Skeletal muscle satellite cell (primary cell): Measurements from ENCODE around the gene RBM7. TPM values are rescaled to one million over a fixed set of nuclear protein-coding genes. Genes with fewer than 3 reads are reported as not detected.

Source experiments
- H3K27me3 ChIP-seq: 2 replicates; pipeline ENCODE4 v1.7.0; 2013; ENCODE audit warnings: low read length; ENCODE audit not compliant: control insufficient read depth, insufficient read depth
- H3K36me3 ChIP-seq: 2 replicates; pipeline ENCODE4 v1.7.0; 2013; ENCODE audit warnings: mild to moderate bottlenecking, control low read depth, low read length; ENCODE audit not compliant: insufficient read depth
- H3K4me1 ChIP-seq: 2 replicates; pipeline ENCODE4 v1.7.0; 2013; ENCODE audit warnings: low read length; ENCODE audit not compliant: control insufficient read depth, insufficient read depth
- H3K4me2 ChIP-seq: 2 replicates; pipeline ENCODE4 v1.7.0; 2013; ENCODE audit warnings: mild to moderate bottlenecking, low read length
- H3K4me3 ChIP-seq: 2 replicates; pipeline ENCODE4 v1.7.0; 2013; ENCODE audit warnings: low read length
- H3K9ac ChIP-seq: 2 replicates; pipeline ENCODE4 v1.7.0; 2013; ENCODE audit warnings: mild to moderate bottlenecking, low read depth, low read length, moderate library complexity
- H3K9me3 ChIP-seq: replicated peaks from 2 replicates; pipeline ENCODE4 v1.7.0; 2013; ENCODE audit warnings: mild to moderate bottlenecking, control low read depth, low read length
- total RNA-seq: library from RNA; depleted of rRNA; stranded (reverse); fragments of >200 nt; gene quantifications from 2 replicates; pipeline ENCODE4 v1.2.3, GENCODE V29; 2012; rRNA removed

RBM7 gene, protein sequence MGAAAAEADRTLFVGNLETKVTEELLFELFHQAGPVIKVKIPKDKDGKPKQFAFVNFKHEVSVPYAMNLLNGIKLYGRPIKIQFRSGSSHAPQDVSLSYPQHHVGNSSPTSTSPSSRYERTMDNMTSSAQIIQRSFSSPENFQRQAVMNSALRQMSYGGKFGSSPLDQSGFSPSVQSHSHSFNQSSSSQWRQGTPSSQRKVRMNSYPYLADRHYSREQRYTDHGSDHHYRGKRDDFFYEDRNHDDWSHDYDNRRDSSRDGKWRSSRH
- total RNA-seq: 25.1 and 26.1 TPM in 2 replicates

DNA sequence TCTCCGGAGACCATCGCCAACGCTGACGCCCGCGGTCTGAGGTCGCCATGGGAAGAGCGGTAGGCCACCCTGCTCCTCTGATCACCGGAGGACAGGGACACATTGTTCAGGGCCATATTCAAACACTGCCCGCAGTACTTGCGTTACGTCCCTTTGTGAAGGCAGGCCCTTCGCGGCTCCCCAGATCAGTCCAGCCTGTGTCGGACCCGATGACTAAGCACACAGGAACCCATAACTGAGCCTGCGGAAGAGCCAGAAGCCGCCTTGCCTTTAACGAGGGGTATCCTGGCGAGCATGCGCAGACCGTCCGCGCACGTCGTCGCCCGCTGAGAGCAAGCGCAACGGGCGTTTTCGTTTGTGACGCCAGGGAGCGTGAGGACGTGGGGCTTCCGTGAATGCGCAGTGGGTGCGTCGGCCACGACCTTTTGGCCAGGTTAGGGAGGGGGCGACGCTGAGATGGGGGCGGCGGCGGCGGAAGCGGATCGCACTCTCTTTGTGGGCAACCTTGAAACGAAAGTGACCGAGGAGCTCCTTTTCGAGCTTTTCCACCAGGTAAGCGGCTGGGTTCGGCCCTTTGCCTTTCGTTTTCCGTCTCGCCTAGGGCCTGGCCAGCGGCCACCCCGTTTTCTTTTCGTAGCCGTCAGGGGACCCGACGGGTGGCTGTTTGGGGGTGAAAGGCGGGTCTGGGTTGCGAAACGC, at the start of gene RBM7, which contains the start of gene C11orf71:
TSS of gene RBM7 (plus strand) at position 451 of the 699 bp plus-strand sequence. CDS start at position 457, 6 bp downstream.
TSS of gene C11orf71 (minus strand) at position 296 of the 699 bp plus-strand sequence. CDS start at position 116, 180 bp downstream.
- Histone ChIP-seq H3K9ac (peak within 1 kb of the TSS; percentile 97), H3K4me1 (peaks cover 33% of the 10 kb centered on the region)

DNA sequence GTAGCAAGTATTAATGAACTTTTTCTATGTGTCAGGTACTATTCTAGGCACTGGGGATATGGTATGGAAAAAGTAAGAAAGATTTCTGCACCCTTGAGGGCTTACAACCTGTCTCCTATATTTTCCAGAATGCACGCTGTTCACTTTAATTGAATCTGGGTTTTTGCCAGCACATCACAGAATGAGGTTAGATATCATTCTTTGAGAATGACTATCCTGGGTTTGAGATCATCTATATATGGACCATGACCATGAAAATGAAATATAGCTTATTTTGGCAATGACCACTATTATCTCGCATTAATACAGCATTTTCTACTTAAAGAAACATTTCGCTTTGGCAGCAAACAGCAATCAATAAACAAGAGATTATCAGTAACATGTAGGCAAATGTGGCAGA, 47.0 kb upstream of the RBM7 start:
- no peaks in the 10 kb centered on the region for H3K9me3 ChIP-seq
- H3K36me3 ChIP-seq: no peaks in the 10 kb centered on the region
- H3K4me2 ChIP-seq: peak overlapping the region; percentile 26
- peaks cover 7% of the 10 kb centered on the region for H3K4me1 ChIP-seq
- H3K4me3 ChIP-seq: no peak overlapping the region
- H3K27me3 ChIP-seq: no peaks in the 10 kb centered on the region
- H3K9ac ChIP-seq: no peak overlapping the region

More for the DNA sequence above, at the start of gene RBM7, which contains the start of gene C11orf71:
- H3K36me3 ChIP-seq: peaks cover 24% of the 10 kb centered on the region
- H3K4me3 ChIP-seq: peak within 1 kb of the TSS; percentile 83
- H3K4me2 ChIP-seq: peak within 1 kb of the TSS; percentile 90
- no peaks in the 10 kb centered on the region for H3K27me3 ChIP-seq
- H3K9me3 ChIP-seq: no peaks in the 10 kb centered on the region

DNA sequence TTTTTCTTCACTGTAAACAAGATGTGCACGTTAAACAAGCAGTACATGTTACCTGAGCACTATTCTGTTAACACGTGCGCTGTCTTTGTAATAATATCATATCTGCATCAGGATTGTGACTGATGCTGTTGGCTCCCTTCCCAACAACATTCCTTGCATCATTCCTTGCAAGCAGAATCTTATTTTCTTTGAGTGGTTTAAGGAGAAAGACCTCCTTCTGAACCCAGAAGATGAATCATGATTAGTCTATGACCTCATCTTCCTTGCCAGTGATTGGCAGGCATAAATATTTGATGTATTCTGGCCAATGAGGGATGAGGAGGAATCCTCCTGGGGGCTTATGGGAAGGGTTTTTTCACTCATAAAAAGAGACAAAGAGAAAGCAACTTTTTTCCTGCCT, 46.4 kb upstream of the RBM7 start:
- Histone ChIP-seq H3K9me3 (no peaks in the 10 kb centered on the region), H3K4me1 (peaks cover 14% of the 10 kb centered on the region), H3K4me2 (peak overlapping the region; percentile 26), H3K27me3 (no peaks in the 10 kb centered on the region), H3K36me3 (no peaks in the 10 kb centered on the region), H3K4me3 (no peak overlapping the region), H3K9ac (no peak overlapping the region)

DNA sequence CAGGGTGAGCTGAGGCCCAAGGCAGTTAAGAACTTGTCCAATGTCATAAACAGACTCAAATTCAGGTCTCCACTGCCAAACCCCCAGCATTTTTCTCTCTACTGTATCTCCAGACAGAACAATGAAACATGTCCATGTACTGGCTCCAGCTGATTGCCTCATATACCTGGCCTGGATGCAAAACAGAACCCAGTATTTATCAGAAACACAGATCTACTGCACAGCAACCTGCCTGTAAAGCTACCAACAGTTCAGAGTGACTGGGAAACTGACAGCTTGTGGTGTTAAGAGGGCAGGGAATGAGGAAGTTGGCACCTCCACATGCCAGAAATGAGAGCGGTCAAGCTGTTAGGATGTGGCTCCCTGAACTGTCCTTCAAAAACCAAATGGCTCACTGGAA, 41.8 kb upstream of the RBM7 start:
- no peak overlapping the region for H3K4me3 ChIP-seq
- no peaks in the 10 kb centered on the region for H3K9me3 ChIP-seq
- H3K4me2 ChIP-seq: no peak overlapping the region
- no peaks in the 10 kb centered on the region for H3K27me3 ChIP-seq
- no peaks in the 10 kb centered on the region for H3K36me3 ChIP-seq
- peak overlapping the region; percentile 8 for H3K9ac ChIP-seq
- H3K4me1 ChIP-seq: peaks cover 23% of the 10 kb centered on the region

DNA sequence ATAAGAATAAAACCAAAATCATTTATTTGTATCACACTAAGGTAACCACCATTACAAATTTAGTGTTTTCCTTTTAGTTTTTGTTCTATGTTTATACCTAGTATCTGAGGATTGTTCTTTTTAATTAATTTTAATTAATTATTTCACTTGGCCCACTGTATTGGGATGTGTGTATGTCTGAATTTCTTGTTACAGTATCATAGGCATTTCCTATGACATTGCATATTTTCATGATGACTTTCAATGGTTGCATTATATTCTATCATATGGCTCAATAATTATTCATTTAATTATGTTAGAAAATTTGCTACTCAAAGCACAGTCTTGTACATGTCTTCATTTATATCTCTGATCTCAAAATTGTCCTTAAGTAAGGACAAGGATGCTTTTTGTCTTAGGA, 41.1 kb upstream of the RBM7 start:
- peaks cover 18% of the 10 kb centered on the region for H3K4me1 ChIP-seq
- H3K9me3 ChIP-seq: no peaks in the 10 kb centered on the region
- no peaks in the 10 kb centered on the region for H3K27me3 ChIP-seq
- H3K4me3 ChIP-seq: no peak overlapping the region
- peak overlapping the region; percentile 41 for H3K9ac ChIP-seq
- H3K36me3 ChIP-seq: no peaks in the 10 kb centered on the region
- peak overlapping the region; percentile 46 for H3K4me2 ChIP-seq

DNA sequence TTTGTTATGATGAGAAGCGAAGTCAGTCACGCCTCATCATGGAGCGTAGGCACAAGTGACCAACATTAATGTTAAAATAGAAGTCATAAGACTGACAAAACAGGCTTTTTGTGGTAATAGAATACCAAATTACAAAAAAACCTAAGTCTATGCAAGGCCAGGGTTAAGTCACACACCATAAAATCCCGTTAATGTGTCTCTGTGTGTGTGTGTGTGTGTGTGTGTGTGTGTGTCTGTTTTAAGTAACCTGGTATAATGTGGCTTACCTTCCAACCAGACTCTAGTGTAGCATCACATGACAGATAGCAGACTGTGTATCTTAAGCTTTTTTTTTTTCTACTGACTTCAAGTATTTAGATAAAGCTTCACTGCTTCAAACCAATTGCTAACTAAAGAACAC, 38.1 kb upstream of the RBM7 start:
- H3K36me3 ChIP-seq: no peaks in the 10 kb centered on the region
- no peak overlapping the region for H3K4me3 ChIP-seq
- H3K9ac ChIP-seq: no peak overlapping the region
- H3K27me3 ChIP-seq: no peaks in the 10 kb centered on the region
- H3K9me3 ChIP-seq: no peaks in the 10 kb centered on the region
- H3K4me2 ChIP-seq: no peak overlapping the region
- H3K4me1 ChIP-seq: peaks cover 36% of the 10 kb centered on the region

DNA sequence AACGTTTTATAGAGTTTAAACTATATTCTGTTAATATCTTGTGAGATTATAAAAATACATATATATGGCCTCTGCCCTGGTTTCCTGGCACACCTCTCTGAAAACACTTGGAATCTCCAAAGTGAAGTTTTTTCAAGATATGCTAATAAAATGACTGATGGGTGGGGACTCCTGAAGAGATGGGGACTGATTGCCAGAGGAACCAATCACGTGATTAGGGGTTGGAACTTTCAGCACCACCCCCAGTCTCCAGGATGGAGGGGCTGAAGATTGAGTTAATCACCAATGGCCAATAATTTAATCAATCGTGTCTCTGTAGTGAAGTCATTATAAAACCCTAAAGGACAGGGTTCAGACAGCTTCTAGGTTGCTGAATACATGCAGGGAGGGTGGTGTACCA, 37.5 kb upstream of the RBM7 start:
- no peaks in the 10 kb centered on the region for H3K36me3 ChIP-seq
- H3K4me2 ChIP-seq: no peak overlapping the region
- H3K27me3 ChIP-seq: no peaks in the 10 kb centered on the region
- H3K4me3 ChIP-seq: no peak overlapping the region
- no peaks in the 10 kb centered on the region for H3K9me3 ChIP-seq
- no peak overlapping the region for H3K9ac ChIP-seq
- peaks cover 43% of the 10 kb centered on the region for H3K4me1 ChIP-seq

DNA sequence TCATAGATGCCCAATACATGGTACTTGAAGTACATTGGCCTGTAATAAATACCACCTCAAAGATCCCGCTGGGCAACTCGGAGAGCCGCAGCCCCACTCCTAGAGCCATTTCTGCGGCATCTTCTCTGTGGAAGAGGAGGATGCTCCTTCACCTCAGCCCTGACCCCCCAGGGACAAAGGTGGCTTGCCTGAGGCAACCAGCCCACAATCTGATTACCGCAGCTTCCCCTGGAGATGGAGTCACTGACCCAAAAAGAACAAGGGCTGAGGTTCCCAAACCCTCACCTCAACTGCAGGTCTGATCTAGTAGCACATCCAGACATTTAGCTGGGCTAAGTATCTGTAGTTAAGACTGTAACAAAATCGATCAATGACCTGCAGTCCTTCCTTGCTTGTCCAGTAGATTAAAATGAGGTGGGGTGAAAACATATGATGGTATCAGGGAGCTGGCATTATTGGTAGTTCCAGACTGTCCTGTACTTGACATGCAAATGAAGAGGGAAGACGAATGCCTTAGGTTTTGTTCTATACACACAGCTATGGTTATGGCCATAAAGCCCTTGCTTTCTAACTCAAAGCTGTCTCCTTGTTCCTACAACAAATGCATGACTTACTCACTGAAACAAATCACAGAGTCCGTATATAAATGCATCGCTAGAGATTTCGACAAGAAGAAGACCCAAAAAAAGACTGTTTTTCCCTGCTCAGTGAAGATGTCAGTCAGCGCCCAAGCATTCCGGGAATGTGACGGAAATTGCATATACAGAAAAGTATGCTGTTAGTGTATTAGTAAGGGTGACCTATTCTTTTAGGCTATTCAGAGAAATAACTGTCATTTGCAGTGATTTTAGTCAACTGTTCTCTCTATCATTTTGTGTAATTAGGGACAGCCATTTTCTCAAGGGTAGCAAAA, 33.9 kb upstream of the RBM7 start:
- peak overlapping the region; percentile 65 for H3K9ac ChIP-seq
- no peaks in the 10 kb centered on the region for H3K36me3 ChIP-seq
- no peaks in the 10 kb centered on the region for H3K9me3 ChIP-seq
- H3K4me2 ChIP-seq: peak overlapping the region; percentile 71
- no peaks in the 10 kb centered on the region for H3K27me3 ChIP-seq
- H3K4me3 ChIP-seq: peak overlapping the region; percentile 52
- H3K4me1 ChIP-seq: peaks cover 26% of the 10 kb centered on the region

DNA sequence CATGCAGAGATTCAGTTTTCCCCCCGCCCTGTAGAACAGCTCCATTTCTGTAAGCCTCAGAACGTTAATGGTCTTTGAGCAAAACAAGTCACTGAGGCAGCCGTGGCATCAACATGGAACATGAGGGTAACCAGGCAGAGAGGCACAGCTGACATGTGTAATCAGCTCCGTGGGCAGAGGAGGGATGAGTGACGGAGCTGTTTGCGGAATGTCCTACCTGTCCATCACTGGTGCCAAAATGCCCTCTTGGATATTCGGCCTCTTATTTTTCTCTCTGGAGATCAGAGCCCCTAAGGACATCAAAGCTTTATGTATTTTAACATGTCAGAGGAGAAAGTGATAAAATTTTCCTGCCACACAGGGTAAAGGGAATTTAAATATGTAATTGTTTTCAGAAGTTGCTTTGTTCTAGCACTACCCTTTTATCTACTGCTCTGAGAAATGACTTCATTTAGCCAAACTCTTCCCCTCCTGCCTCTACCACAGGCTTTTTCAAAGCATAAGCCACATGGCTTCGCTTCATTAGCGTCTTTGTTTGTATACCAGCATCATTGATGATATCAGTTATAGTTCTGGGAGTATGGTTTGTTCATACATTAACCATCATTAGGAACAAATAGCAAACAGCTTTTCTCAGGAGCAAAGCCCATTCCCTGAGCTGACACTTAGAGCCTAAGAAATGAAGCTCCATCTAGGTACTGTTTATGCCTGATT, 33.1 kb upstream of the RBM7 start:
- no peaks in the 10 kb centered on the region for H3K27me3 ChIP-seq
- no peaks in the 10 kb centered on the region for H3K9me3 ChIP-seq
- peak overlapping the region; percentile 71 for H3K4me2 ChIP-seq
- H3K9ac ChIP-seq: peak overlapping the region; percentile 65
- H3K4me1 ChIP-seq: peaks cover 26% of the 10 kb centered on the region
- H3K36me3 ChIP-seq: no peaks in the 10 kb centered on the region
- peak overlapping the region; percentile 52 for H3K4me3 ChIP-seq

DNA sequence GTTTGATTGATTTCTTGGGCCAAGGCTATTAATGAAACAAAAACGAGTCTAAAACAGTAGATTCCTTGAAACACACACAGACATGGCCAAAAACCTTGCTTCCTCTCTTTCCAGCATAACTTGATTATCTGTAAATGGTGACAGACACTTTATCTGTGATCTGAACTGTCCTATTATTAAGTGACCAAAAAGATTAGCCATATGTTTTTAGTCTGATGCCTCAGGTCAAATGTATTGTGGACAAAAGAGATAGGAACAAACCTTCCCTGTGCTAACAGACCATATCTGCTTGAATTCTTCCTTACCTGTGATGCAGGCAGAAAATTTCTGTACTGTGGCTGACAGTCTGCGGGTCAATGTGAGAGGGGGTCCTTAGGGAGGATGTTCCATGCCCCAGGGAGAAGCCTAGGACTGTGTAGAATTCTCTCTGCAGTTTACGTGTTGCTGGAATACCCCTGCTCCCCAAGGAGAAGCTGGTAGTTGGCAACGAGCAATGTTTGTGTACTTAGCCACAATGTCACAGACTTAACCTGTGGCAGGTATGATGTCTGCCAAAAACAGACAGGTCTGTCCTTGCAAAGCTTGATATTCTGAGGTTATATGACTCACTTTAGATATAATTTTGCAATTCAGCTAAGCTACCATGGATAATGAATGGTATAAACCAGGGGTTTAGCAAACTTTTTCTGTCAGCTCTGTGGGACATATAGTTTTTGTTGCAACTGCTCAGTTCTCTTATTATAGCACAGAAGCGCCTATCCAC, 31.4 kb upstream of the RBM7 start:
- no peaks in the 10 kb centered on the region for H3K27me3 ChIP-seq
- H3K4me1 ChIP-seq: peaks cover 32% of the 10 kb centered on the region
- no peaks in the 10 kb centered on the region for H3K9me3 ChIP-seq
- no peak overlapping the region for H3K9ac ChIP-seq
- no peak overlapping the region for H3K4me2 ChIP-seq
- H3K36me3 ChIP-seq: no peaks in the 10 kb centered on the region
- H3K4me3 ChIP-seq: no peak overlapping the region
